CD14-positive monocyte (primary cell): ENCODE results near the gene SKOR2. TPM values are rescaled to one million over a fixed set of nuclear protein-coding genes. Genes with fewer than 3 reads are reported as not detected.

Experiments
- DNase-seq, 3 donors: peaks; one replicate each; pipeline ENCODE4 v3.0.0-alpha.2; 2011 to 2022
- H2AFZ ChIP-seq: 2 replicates; pipeline ENCODE4 v1.6.0; 2012; ENCODE audit warnings: mild to moderate bottlenecking, low read depth, low read length, inconsistent platforms; ENCODE audit not compliant: insufficient read depth, poor library complexity, severe bottlenecking
- H3K27ac ChIP-seq, 2 donors: 1 replicate in 1 of 2; 2 replicates in 1 of 2; pipeline ENCODE4 v1.5.1; 2012 to 2013; ENCODE audit warnings: low read length in 2 of 2, control low read depth in 1 of 2, inconsistent platforms in 1 of 2, low read depth in 1 of 2, mild to moderate bottlenecking in 1 of 2
- H3K27me3 ChIP-seq, 2 donors: one replicate each; pipeline versions ENCODE4 v1.6.0 to v1.6.1; 2011 to 2013; ENCODE audit warnings: low read length in 2 of 2; ENCODE audit not compliant: control insufficient read depth in 2 of 2, insufficient read depth in 2 of 2
- H3K36me3 ChIP-seq, 2 donors: replicated peaks in 1 of 2; 1 replicate in 1 of 2; 2 replicates in 1 of 2; pipeline versions ENCODE4 v1.5.1 to v1.6.1; 2012 to 2013; ENCODE audit warnings: low read length in 2 of 2, control low read depth in 1 of 2, inconsistent platforms in 1 of 2, mild to moderate bottlenecking in 1 of 2; ENCODE audit not compliant: insufficient read depth in 2 of 2, control insufficient read depth in 1 of 2
- H3K4me1 ChIP-seq, 2 donors: 1 replicate in 1 of 2; 2 replicates in 1 of 2; pipeline versions ENCODE4 v1.5.1 to v1.6.1; 2012 to 2013; ENCODE audit warnings: low read length in 2 of 2, control low read depth in 1 of 2, inconsistent platforms in 1 of 2, mild to moderate bottlenecking in 1 of 2, moderate library complexity in 1 of 2; ENCODE audit not compliant: insufficient read depth in 2 of 2, control insufficient read depth in 1 of 2
- H3K4me2 ChIP-seq: replicated peaks from 2 replicates; pipeline ENCODE3; 2012; ENCODE audit warnings: low read length, moderate library complexity, mild to moderate bottlenecking; ENCODE audit not compliant: poor library complexity, severe bottlenecking; ENCODE audit errors: extremely low read depth
- H3K4me3 ChIP-seq, 3 experiments: fragments of 200-600 bp in 1 of 3; sonication (generic) in 1 of 3; replicated peaks in 1 of 3; 1 replicate in 2 of 3; 2 replicates in 1 of 3; pipeline ENCODE4 v1.5.1; 2011 to 2013; ENCODE audit warnings: low read length in 3 of 3, mild to moderate bottlenecking in 3 of 3, control low read depth in 2 of 3, low read depth in 2 of 3, inconsistent platforms in 1 of 3, moderate library complexity in 1 of 3
- H3K79me2 ChIP-seq: 2 replicates; pipeline ENCODE4 v1.6.0; 2012; ENCODE audit warnings: mild to moderate bottlenecking, control low read depth, inconsistent platforms, low read length, moderate library complexity; ENCODE audit not compliant: insufficient read depth
- H3K9ac ChIP-seq: 2 replicates; pipeline ENCODE4 v1.6.0; 2017; ENCODE audit warnings: low read length, mild to moderate bottlenecking; ENCODE audit not compliant: insufficient read depth, poor library complexity, severe bottlenecking
- H3K9me3 ChIP-seq, 2 donors: replicated peaks in 1 of 2; 1 replicate in 1 of 2; 2 replicates in 1 of 2; pipeline versions ENCODE4 v1.5.1 to v1.6.1; 2012 to 2013; ENCODE audit warnings: low read length in 2 of 2, control low read depth in 1 of 2; ENCODE audit not compliant: control insufficient read depth in 1 of 2, insufficient read depth in 1 of 2
- H4K20me1 ChIP-seq: 2 replicates; pipeline ENCODE4 v1.6.0; 2012; ENCODE audit warnings: mild to moderate bottlenecking, low read length, control low read depth, moderate library complexity; ENCODE audit not compliant: insufficient read depth
- H3K27ac Mint-ChIP-seq, 7 donors: one replicate each; pipeline ENCODE4 v1.8.0; 2020; ENCODE audit warnings: mild to moderate bottlenecking in 7 of 7, mixed read lengths in 7 of 7, moderate library complexity in 6 of 7, inconsistent platforms in 2 of 7
- H3K27me3 Mint-ChIP-seq, 3 donors: one replicate each; pipeline ENCODE4 v1.8.0; 2021 to 2022; ENCODE audit warnings: low read depth in 3 of 3, mild to moderate bottlenecking in 3 of 3, mixed read lengths in 3 of 3, moderate library complexity in 3 of 3, inconsistent platforms in 1 of 3
- H3K36me3 Mint-ChIP-seq, 2 donors: one replicate each; pipeline ENCODE4 v1.8.0; 2020; ENCODE audit warnings: mixed read lengths in 2 of 2, inconsistent platforms in 1 of 2, mild to moderate bottlenecking in 1 of 2
- H3K4me1 Mint-ChIP-seq: one replicate; pipeline ENCODE4 v1.8.0; 2020; ENCODE audit warnings: mild to moderate bottlenecking, mixed read lengths
- H3K4me3 Mint-ChIP-seq, 2 donors: one replicate each; pipeline ENCODE4 v1.8.0; 2020; ENCODE audit warnings: mild to moderate bottlenecking in 2 of 2, mixed read lengths in 2 of 2, moderate library complexity in 1 of 2
- H3K9me3 Mint-ChIP-seq, 7 donors: one replicate each; pipeline ENCODE4 v1.8.0; 2020 to 2022; ENCODE audit warnings: mixed read lengths in 7 of 7, mild to moderate bottlenecking in 6 of 7, moderate library complexity in 6 of 7, inconsistent platforms in 2 of 7
- WGBS: methylation state at CpG from one replicate; pipeline ENCODE4 v1.1.5; 2013; ENCODE audit warnings: missing lambda C conversion rate; ENCODE audit not compliant: insufficient coverage; 5-methylcytosine and 5-hydroxymethylcytosine counted together
- intact Hi-C, 2 donors: fragments of 100-400 bp; cut with micrococcal nuclease; formaldehyde crosslinking; loops; one replicate each; pipeline versions ENCODE4 v1.15.0 to v1.15.1; 2023
- polyA minus RNA-seq: library from RNA; depleted of rRNA, polyadenylated mRNA; stranded (reverse); fragments of >200 nt; gene quantifications from 2 replicates; pipeline ENCODE4 v1.2.3, GENCODE V29; 2012
- polyA plus RNA-seq, 3 donors: library from polyadenylated mRNA; depleted of rRNA in 1 of 3; unstranded in 2 of 3; stranded (reverse) in 1 of 3; fragments of 300-500 nt in 2 of 3; fragments of >200 nt in 1 of 3; fragmentation: Illumina TruSeq in 2 of 3; gene quantifications; 1 replicate in 2 of 3; 2 replicates in 1 of 3; pipeline ENCODE4 v1.2.3, GENCODE V29; 2012 to 2021
- total RNA-seq, 12 experiments: library from RNA in 1 of 12; stranded (reverse) in 1 of 12; fragments of 120-200 nt in 1 of 12; gene quantifications; one replicate each; pipeline ENCODE4 v1.2.4 and lab custom pipeline; 2013 to 2026; ENCODE audit warnings: mixed read lengths in 6 of 12, inconsistent platforms in 1 of 12
- TF ChIP-seq, protein P1 (sequence below): fragments of 200-600 bp; IDR thresholded peaks from one replicate; pipeline ENCODE4 v1.8.0; 2022; ENCODE audit warnings: antibody characterized with exemption, mild to moderate bottlenecking

Gene SKOR2, protein sequence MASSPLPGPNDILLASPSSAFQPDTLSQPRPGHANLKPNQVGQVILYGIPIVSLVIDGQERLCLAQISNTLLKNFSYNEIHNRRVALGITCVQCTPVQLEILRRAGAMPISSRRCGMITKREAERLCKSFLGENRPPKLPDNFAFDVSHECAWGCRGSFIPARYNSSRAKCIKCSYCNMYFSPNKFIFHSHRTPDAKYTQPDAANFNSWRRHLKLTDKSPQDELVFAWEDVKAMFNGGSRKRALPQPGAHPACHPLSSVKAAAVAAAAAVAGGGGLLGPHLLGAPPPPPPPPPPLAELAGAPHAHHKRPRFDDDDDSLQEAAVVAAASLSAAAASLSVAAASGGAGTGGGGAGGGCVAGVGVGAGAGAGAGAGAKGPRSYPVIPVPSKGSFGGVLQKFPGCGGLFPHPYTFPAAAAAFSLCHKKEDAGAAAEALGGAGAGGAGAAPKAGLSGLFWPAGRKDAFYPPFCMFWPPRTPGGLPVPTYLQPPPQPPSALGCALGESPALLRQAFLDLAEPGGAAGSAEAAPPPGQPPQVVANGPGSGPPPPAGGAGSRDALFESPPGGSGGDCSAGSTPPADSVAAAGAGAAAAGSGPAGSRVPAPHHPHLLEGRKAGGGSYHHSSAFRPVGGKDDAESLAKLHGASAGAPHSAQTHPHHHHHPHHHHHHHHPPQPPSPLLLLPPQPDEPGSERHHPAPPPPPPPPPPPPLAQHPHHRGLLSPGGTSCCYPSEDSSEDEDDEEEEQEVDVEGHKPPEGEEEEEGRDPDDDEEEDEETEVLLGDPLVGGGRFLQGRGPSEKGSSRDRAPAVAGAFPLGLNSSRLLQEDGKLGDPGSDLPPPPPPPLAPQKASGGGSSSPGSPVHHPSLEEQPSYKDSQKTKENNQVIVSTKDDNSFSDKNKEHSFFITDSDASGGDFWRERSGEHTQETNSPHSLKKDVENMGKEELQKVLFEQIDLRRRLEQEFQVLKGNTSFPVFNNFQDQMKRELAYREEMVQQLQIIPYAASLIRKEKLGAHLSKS
- not detected for total RNA-seq (2013)
- polyA plus RNA-seq: not detected
- polyA minus RNA-seq: 0.14 TPM in 1 of 2 replicates, not detected in the other
- total RNA-seq (lab: John Stamatoyannopoulos, UW): 0 to 1.2 (median 0) reads per million in 11 experiments

DNA sequence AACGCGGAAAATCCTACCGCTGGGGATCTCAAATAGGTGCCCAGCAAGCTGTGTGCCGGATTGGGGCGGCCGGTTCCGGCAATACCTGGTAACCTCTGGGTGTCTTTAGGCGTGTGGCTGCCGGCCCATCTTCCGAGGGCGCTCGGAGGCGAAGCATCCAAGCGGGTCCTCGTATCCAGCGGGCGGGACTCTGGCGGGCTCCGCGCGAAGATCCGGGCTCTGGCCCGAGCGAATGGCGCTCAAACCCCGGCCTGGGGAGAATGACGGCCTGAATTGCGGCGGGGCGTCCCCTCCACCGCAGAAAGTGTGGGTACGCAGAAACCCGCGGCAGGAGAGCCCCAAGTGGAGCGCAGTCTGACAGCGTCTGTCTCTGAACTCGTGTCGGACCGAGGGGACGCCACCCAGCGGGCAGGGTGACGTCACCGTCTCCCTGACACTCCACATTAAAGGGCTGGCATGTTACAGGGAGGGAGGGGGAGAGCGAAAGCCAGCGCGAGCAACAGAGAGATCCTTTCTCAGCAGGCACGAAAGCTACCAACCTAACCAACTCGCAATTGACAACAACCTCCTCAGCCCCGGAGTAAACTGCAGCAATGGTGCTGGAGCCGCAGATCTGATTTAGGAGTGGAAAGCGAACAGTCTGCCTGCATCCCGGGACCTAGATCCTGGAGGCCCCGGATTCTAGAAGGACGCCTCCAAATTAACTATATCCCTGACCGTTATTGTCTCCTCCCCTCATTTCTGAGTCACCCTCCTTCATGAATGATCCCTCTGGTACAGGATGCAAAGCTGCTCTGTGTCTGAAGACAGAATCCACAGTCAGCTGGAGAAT lies at the start of gene SKOR2:
Gene SKOR2, minus strand, starts transcription at position 372 of the 832 bp plus-strand sequence. CDS start 2,477 bp downstream, outside the sequence.
- Histone ChIP-seq H3K79me2 (no peaks in the 10 kb centered on the region), H3K4me1 (no peaks in the 10 kb centered on the region), H3K9ac (no peak within 1 kb of the TSS), H3K4me3 (no peak within 1 kb of the TSS), H3K9me3 (peaks cover 10 to 56% of the 10 kb centered on the region in 2 donors), H2AFZ (no peak within 1 kb of the TSS), H3K27me3 (peaks cover 74 to 82% of the 10 kb centered on the region in 2 donors), H3K36me3 (no peaks in the 10 kb centered on the region), H4K20me1 (no peaks in the 10 kb centered on the region), H3K27ac (no peak within 1 kb of the TSS), H3K4me2 (no peak within 1 kb of the TSS)
- H3K4me3 Mint-ChIP-seq: peak within 1 kb of the TSS in 1 of 2 donors; percentile 80
- peaks cover 0 to 43% (median 27%) of the 10 kb centered on the region in 7 donors for H3K9me3 Mint-ChIP-seq
- H3K27me3 Mint-ChIP-seq: peaks cover 81 to 90% (median 83%) of the 10 kb centered on the region in 3 donors
- WGBS: 3% methylated on average over 34 of the region's 55 CpGs
- no peak for DNase-seq
- H3K4me1 Mint-ChIP-seq: no peaks in the 10 kb centered on the region
- TF ChIP-seq, protein P1, sequence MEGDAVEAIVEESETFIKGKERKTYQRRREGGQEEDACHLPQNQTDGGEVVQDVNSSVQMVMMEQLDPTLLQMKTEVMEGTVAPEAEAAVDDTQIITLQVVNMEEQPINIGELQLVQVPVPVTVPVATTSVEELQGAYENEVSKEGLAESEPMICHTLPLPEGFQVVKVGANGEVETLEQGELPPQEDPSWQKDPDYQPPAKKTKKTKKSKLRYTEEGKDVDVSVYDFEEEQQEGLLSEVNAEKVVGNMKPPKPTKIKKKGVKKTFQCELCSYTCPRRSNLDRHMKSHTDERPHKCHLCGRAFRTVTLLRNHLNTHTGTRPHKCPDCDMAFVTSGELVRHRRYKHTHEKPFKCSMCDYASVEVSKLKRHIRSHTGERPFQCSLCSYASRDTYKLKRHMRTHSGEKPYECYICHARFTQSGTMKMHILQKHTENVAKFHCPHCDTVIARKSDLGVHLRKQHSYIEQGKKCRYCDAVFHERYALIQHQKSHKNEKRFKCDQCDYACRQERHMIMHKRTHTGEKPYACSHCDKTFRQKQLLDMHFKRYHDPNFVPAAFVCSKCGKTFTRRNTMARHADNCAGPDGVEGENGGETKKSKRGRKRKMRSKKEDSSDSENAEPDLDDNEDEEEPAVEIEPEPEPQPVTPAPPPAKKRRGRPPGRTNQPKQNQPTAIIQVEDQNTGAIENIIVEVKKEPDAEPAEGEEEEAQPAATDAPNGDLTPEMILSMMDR: no peak
- intact Hi-C loops: no loop called here
- peaks cover 3 to 9% of the 10 kb centered on the region in 2 donors for H3K36me3 Mint-ChIP-seq
- H3K27ac Mint-ChIP-seq: no peak within 1 kb of the TSS
